Mesodermal cell (in vitro differentiated cells): Measurements from ENCODE around the gene C6orf15.
"Not testable (repeated sequence)": the region's sequence is repeated elsewhere in the genome, so short reads cannot be mapped to it uniquely, and the experiment has no call there.

Source experiments
- H3K27ac ChIP-seq: 2 replicates; pipeline ENCODE4 v1.7.0; 2013; ENCODE audit warnings: mild to moderate bottlenecking, low read depth, low read length, moderate library complexity; ENCODE audit not compliant: severe bottlenecking
- H3K36me3 ChIP-seq: 2 replicates; pipeline ENCODE4 v1.7.1; 2013; ENCODE audit warnings: mild to moderate bottlenecking, low read length, moderate library complexity; ENCODE audit not compliant: control insufficient read depth, insufficient read depth
- H3K4me1 ChIP-seq: one replicate; pipeline ENCODE4 v1.7.1; 2013; ENCODE audit warnings: mild to moderate bottlenecking, low read length; ENCODE audit not compliant: insufficient read depth, control insufficient read depth, poor library complexity, severe bottlenecking
- H3K4me3 ChIP-seq: 2 replicates; pipeline ENCODE4 v1.7.0; 2013; ENCODE audit warnings: low read length, control low read depth, mild to moderate bottlenecking; ENCODE audit not compliant: insufficient read depth, poor library complexity, severe bottlenecking; ENCODE audit errors: extremely low read depth
- H3K9me3 ChIP-seq: 2 replicates; pipeline ENCODE4 v1.7.1; 2013; ENCODE audit warnings: mild to moderate bottlenecking, low read length, moderate library complexity; ENCODE audit not compliant: control insufficient read depth
- WGBS, 2 experiments: methylation state at CpG; one replicate each; pipeline ENCODE4 v1.1.5; 2013; ENCODE audit warnings: missing lambda C conversion rate in 2 of 2; ENCODE audit not compliant: insufficient coverage in 2 of 2; 5-methylcytosine and 5-hydroxymethylcytosine counted together

C6orf15 gene

DNA sequence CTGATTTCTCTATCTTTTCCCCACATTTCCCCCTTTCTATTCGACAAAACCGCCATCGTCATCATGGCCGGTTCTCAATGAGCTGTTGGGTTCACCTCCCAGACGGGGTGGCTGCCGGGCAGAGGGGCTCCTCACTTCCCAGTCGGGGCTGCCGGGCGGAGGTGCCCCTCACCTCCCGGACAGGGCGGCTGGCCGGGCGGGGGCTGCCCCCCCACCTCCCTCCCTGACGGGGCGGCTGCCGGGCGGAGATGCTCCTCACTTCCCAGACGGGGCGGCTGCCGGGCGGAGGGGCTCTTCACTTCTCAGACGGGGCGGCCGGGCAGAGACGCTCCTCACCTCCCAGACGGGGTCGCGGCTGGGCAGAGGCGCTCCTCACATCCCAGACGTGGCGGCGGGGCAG, 45.3 kb downstream of the C6orf15 start:
- 76 to 97% methylated on average over 5 to 21 of the region's 32 CpGs for WGBS, 2 experiments
- H3K9me3 ChIP-seq, H3K4me3 ChIP-seq, H3K27ac ChIP-seq, H3K36me3 ChIP-seq: not testable (repeated sequence)
- peaks cover 12% of the 10 kb centered on the region for H3K4me1 ChIP-seq

- WGBS, 2 experiments: 57 to 82% methylated on average over 1 to 2 of the region's 2 CpGs
- Histone ChIP-seq H3K27ac (no peak overlapping the region), H3K4me1 (peaks cover 6% of the 10 kb centered on the region), H3K4me3 (no peak overlapping the region), H3K9me3 (no peaks in the 10 kb centered on the region), H3K36me3 (no peaks in the 10 kb centered on the region)
Observed at GRCh38 chr6:31065556-31065955, 46.8 kb downstream of the C6orf15 start.

DNA sequence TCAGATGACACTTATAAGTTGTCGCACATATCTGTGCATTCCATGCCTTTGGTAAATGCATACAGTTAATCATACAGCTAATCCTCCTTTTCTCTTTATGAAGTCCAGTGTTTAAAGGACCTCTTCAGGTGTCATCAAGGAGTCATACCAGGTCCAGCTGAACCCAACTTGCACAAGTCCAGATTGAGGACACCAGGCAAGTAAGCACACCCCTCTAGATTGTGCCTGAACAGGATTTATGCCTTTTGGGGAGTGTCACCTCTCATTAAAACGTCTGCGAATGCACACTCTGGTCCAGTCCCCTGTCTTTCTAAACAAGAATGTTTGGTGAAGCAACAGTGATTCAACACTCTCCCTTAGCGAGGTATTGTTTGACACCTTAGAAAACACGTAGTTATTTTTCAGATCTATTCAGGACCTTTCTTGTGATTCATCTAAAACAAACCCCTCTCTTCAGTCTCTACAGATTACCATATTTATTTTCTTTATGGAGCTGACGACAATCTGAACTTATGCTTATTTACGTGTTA, 48.4 kb downstream of the C6orf15 start:
- no peaks in the 10 kb centered on the region for H3K4me1 ChIP-seq
- 88 to 98% methylated on average over 5 to 7 of the region's 7 CpGs for WGBS, 2 experiments

More for the DNA sequence above, 48.4 kb downstream of the C6orf15 start:
- no peak overlapping the region for H3K27ac ChIP-seq
- no peaks in the 10 kb centered on the region for H3K9me3 ChIP-seq
- H3K4me3 ChIP-seq: no peak overlapping the region
- no peaks in the 10 kb centered on the region for H3K36me3 ChIP-seq
